Fibroblast of the conjunctiva (primary cell): ENCODE data around the gene TOM1L2.
"Not testable (repeated sequence)": the region's sequence is repeated elsewhere in the genome, so short reads cannot be mapped to it uniquely, and the experiment has no call there.

Source experiments
- DNase-seq: peaks from one replicate; pipeline ENCODE4 v3.0.0-alpha.2; 2010; ENCODE audit warnings: low read depth

TOM1L2 gene

DNA sequence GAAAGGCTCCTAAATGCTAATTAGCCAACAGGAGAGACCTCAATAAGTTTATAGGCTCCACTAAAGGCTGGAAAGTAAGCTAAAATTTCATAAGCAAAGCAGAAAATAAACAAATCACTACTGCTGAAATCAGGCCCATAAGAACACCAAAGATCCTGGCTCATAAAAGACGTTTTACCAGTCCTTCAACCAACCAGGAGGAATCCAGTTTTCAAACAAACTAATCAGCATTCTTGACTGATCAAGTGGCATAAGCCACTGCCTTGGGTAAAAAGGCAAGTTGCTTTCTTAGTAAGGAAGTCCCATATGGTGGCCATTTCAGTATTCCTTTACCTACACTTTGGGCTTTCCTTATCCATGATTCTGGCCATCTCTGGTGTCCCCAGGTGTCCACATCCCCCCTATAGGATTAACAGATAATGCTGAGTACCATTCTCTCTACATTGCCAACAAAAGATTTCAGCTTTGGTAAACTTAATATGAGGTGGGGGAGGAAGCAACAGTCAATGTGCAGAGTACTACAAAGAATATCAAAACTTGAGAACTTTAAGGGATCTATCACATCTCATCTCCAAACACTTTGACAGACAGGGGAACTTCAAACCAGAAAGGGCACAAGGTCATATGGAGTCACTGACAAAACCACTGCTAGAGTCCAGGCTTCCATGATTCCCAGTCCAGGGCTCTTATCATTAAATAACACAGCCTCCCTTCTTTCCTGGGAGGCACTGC, 1.3 kb downstream of the TOM1L2 start:
- no peak for DNase-seq

GRCh38 chr17:17966399-17966798, 5.8 kb downstream of the TOM1L2 start:
- no peak for DNase-seq

- no peak for DNase-seq
Observed at GRCh38 chr17:17965152-17965721, 7.0 kb downstream of the TOM1L2 start.

GRCh38 chr17:17964710-17965109, 7.5 kb downstream of the TOM1L2 start:
- no peak for DNase-seq

DNA sequence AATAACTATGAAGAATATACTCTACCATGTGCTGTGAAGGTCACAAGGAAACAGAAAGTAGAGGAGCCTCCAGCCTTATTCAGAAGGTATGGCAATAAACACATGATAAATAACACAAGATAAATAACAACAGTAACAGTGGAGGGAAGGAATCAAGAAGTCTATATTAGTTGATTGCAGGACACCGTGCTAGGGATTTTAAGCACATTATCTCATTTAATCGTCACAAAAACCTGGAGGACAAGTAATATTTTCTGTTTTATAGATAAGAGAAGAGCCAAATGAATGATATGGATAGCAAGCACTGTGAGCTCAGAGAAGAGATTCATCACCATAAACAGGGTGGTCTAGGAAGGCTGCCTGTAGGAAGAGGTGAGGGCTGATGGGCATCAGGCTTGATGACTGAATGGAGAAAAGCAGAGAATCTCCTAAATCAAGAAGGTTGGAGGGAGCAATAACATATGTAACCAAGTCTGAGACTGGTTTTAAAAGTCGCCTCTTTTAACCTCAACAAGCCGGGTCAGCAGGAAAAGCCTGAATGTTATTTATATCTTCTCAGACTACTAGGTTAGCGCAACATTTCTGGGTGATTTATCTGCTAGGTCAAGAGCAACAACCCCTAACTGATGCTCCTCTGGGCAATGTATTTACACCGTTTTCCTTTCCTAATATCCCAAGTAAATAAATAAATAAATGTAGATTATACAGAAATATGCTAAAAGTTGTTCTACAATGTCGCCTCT, 8.3 kb downstream of the TOM1L2 start:
- no peak for DNase-seq

GRCh38 chr17:17963066-17963465, 9.1 kb downstream of the TOM1L2 start:
- no peak for DNase-seq

DNA sequence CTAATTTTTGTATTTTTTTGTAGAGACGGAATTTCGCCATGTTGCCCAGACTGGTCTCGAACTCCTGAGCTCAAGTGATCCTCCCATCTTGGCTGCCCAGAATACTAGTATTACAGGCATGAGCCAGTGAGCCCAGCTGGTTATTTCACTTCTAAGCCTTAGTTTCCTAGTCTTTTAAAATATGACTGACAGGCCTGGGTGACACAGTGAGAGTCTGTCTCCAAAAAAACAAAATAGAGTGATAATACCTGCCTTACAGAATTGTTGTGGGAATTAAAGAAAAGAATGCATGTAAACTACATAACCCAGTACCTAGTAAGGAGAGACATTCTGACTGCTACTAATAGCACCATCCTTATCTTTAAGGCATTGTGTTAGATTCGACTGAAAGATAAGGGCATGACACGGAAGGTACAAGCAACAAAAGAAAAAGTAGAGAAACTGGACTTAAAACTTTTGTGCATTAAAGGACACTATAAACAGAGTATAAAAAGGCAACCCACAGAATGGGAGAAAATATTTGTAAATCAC, 11.6 kb downstream of the TOM1L2 start:
- no peak for DNase-seq

- DNase-seq: peak; percentile 24
Observed at GRCh38 chr17:17959520-17960361, 12.5 kb downstream of the TOM1L2 start.

- DNase-seq: no peak
Observed at GRCh38 chr17:17958982-17959381, 13.2 kb downstream of the TOM1L2 start.

- no peak for DNase-seq
Observed at GRCh38 chr17:17957584-17957916, 14.7 kb downstream of the TOM1L2 start.

GRCh38 chr17:17955790-17956341, 16.3 kb downstream of the TOM1L2 start:
- DNase-seq: not testable (repeated sequence)

DNA sequence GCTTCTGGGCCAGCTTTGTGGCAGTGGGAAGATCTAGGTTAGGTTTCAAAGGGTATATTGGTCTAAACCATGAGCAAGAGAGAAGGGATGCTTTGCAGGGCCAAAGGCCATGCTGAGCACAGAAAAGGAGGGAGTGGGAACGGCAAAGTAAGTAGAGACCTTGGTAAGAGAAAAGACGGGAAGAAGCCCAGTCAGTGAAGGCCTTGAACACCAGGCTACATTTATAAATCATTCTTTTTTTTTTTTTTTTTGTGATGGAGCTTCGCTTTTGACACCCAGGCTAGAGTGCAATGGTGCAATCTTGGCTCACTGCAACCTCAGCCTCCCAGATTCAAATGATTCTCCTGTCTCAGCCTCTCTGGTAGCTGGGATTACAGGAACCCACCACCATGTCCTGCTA, 18.1 kb downstream of the TOM1L2 start:
- no peak for DNase-seq

DNA sequence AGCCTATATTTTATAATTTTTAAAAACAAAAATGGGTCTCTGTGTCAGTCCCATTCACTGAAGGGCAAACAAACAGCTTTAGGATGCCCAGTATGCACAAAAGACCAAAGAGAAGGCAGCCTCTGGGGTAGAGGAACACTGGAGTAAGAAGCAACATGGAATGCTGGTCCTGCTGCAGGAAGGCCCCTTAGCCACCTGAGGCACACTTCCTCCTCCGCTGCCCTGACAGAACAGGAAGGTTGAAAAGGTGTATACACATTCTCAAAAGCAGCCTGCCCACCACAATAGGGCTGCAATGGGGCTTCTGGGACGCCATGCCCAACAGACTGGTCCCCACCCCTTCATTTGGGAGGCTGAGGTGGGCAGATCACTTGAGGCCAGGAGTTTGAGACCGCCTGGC, 19.5 kb downstream of the TOM1L2 start:
- no peak for DNase-seq

- DNase-seq: no peak
Observed at GRCh38 chr17:17951524-17951923, 20.7 kb downstream of the TOM1L2 start.

DNA sequence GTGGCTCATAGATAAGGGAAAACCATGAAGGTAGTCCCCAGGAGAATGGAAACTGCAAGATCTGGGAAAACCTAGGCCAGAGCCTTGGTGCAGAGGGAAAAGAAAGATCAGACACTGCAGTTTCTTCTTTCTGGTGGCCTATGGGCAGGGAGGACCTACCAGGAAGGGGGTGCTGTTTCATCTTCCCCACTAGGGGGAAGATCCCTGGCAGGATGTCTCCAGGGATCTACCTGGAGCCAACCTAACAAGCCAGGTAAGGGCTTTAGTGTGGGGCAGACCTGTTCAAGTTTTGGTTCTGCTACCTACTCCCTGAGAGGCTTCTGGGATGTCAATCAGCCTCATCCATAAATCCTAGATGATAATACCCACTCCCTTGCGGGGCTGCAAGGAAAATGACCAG, 21.4 kb downstream of the TOM1L2 start:
- no peak for DNase-seq

DNA sequence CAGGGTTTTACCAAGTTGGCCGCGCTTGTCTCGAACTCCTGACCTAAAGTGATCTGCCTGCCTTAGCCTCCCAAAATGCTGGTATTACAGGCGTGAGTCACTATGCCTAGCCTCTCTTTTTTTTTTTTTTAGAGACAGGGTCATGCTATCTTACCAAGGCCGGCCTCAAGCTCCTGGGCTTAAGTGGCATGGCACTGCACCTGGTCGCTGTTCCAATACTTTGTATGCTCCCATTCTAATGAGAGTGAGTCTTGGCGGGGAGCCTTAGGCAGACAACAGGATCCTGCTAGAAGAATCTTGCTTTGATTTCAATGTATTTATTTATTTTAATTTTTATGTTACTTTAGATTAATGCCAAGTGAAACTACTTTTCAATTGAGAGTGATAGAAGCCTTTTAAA, 21.9 kb downstream of the TOM1L2 start:
- DNase-seq: no peak

DNA sequence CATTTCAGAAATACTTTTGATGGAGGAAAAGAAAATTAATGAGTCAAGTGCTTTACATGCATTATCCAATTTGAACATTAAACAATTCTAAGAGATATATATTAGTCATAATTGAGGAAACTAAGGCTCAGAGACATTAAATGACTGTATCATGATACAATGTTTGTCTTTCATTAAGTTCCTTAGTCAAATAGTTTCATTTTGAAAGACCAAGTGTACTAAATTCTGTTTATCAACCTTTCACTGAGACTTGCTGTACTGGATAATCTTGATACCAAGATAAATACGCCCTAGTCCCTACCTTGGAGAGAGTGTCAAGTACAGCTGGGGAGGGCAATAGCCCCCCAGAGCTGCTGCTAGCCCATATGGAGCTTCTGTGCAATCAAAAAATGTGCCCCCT, 24.2 kb downstream of the TOM1L2 start:
- no peak for DNase-seq

DNA sequence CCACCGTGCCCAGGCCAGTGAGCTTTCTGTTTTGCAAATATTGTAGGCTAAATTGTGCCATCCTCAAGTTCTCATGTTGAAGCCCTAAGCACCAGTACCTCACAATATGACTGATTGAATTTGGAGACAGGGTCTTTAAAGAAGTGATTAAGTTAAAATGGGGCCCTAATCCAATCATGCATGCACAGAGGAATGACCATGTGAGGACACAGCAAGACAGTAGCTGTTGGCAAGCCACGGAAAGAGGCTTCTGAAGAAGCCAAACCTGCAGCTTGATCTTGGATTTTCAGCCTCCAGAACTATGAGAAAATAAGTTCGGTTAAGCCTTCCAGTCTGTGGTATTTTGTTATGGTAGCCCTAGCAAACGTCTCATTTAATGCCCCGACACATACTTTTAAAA, 24.9 kb downstream of the TOM1L2 start:
- no peak for DNase-seq

DNA sequence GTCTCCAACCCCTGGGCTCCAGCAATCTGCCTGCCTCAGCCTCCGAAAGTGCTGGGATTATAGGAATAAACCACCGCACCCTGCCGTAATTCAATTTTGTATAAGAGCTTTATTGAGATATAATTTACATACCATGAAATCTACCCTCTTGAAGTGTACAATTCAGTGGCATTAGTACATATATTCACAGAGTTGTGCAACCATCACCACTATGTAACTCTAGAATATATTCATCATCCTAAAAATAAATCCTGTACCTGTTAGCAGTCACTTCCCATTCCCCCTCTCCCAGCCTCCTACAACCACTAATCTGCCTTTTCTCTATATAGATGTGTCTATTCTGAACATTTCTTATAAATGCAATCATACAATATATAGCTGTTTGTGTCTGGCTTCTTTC, 26.1 kb downstream of the TOM1L2 start:
- DNase-seq: no peak

GRCh38 chr17:17944743-17945142, 27.5 kb downstream of the TOM1L2 start:
- DNase-seq: no peak

GRCh38 chr17:17944242-17944641, 28.0 kb downstream of the TOM1L2 start:
- DNase-seq: no peak
